WTC11 (cell line): ENCODE data around the gene XIRP2. TPM values are rescaled to one million over a fixed set of nuclear protein-coding genes. Genes with fewer than 3 reads are reported as not detected.
"Not testable (repeated sequence)": the region's sequence is repeated elsewhere in the genome, so short reads cannot be mapped to it uniquely, and the experiment has no call there.

Experiments
- ATAC-seq: fragments of 200-7000 bp; cut with Tn5 transposase; 2 replicates; pipeline ENCODE4 v1.10.0; 2021; ENCODE audit warnings: mild to moderate bottlenecking, moderate library complexity
- CTCF ChIA-PET: fragments of 300-600 bp; sonication (Branson Sonifier 250); formaldehyde crosslinking; loops from one replicate; lab custom pipeline; 2021; ENCODE audit warnings: antibody characterized with exemption; lab: Charles Lee
- POLR2A ChIA-PET: fragments of 350-600 bp; sonication (Branson Sonifier 250); formaldehyde crosslinking; loops from one replicate; lab custom pipeline; 2021; ENCODE audit warnings: antibody characterized with exemption; lab: Charles Lee
- DNase-seq: peaks from one replicate; pipeline ENCODE4 v3.0.0; 2021; ENCODE audit warnings: low spot score
- H3K27ac Mint-ChIP-seq: 2 replicates; pipeline ENCODE4 v1.8.0; 2021; ENCODE audit warnings: mixed read lengths
- H3K27me3 Mint-ChIP-seq: 2 replicates; pipeline ENCODE4 v1.8.0; 2021; ENCODE audit warnings: low read depth, mild to moderate bottlenecking, moderate library complexity, mixed read lengths
- H3K36me3 Mint-ChIP-seq: 2 replicates; pipeline ENCODE4 v1.8.0; 2021; ENCODE audit warnings: mixed read lengths
- H3K4me1 Mint-ChIP-seq: 2 replicates; pipeline ENCODE4 v1.8.0; 2022; ENCODE audit warnings: mixed read lengths
- H3K4me3 Mint-ChIP-seq: 2 replicates; pipeline ENCODE4 v1.8.0; 2021; ENCODE audit warnings: mild to moderate bottlenecking, moderate library complexity, mixed read lengths
- H3K9me3 Mint-ChIP-seq: 2 replicates; pipeline ENCODE4 v1.8.0; 2021; ENCODE audit warnings: mixed read lengths
- AR ChIP-seq: fragments of 250-450 bp; sonication (Bioruptor Pico); IDR thresholded peaks from 2 replicates; pipeline ENCODE4 v1.9.0; 2021; ENCODE audit warnings: mild to moderate bottlenecking
- E2F4 ChIP-seq: sonication (generic); formaldehyde crosslinking; IDR thresholded peaks from 2 replicates; pipeline ENCODE4 v1.8.1; 2022; ENCODE audit warnings: low read depth, mild to moderate bottlenecking, moderate library complexity, missing genetic modification reagents, borderline replicate concordance
- EMX1 ChIP-seq: fragments of 250-450 bp; sonication (Bioruptor Pico); IDR thresholded peaks from 2 replicates; pipeline ENCODE4 v1.8.0; 2021; ENCODE audit warnings: mild to moderate bottlenecking
- ERG ChIP-seq: fragments of 250-450 bp; sonication (Bioruptor Pico); IDR thresholded peaks from 2 replicates; pipeline ENCODE4 v1.8.0; 2021; ENCODE audit warnings: mild to moderate bottlenecking
- FOXP1 ChIP-seq: sonication (generic); formaldehyde crosslinking; IDR thresholded peaks from 2 replicates; pipeline ENCODE4 v1.8.0; 2022; ENCODE audit warnings: missing genetic modification reagents, mild to moderate bottlenecking, moderate library complexity, borderline replicate concordance
- FOXP4 ChIP-seq: sonication (generic); formaldehyde crosslinking; IDR thresholded peaks from 2 replicates; pipeline ENCODE4 v1.8.0; 2022; ENCODE audit warnings: mild to moderate bottlenecking, missing genetic modification reagents
- GRHL2 ChIP-seq: fragments of 250-450 bp; sonication (Bioruptor Pico); IDR thresholded peaks from 2 replicates; pipeline ENCODE4 v1.8.0; 2022; ENCODE audit warnings: mild to moderate bottlenecking, moderate library complexity; ENCODE audit not compliant: insufficient replicate concordance, severe bottlenecking
- GTF2I ChIP-seq: fragments of 250-450 bp; sonication (Bioruptor Pico); conservative IDR thresholded peaks from 2 replicates; pipeline ENCODE4 v1.4.0; 2021; ENCODE audit warnings: mild to moderate bottlenecking
- IRF2 ChIP-seq: sonication (generic); formaldehyde crosslinking; IDR thresholded peaks from 2 replicates; pipeline ENCODE4 v1.8.0; 2022; ENCODE audit warnings: low read depth, missing genetic modification reagents, borderline replicate concordance
- JUN ChIP-seq: sonication (generic); formaldehyde crosslinking; IDR thresholded peaks from 2 replicates; pipeline ENCODE4 v1.8.0; 2023; ENCODE audit warnings: mild to moderate bottlenecking, missing genetic modification reagents
- NFE2L1 ChIP-seq: sonication (generic); formaldehyde crosslinking; IDR thresholded peaks from 2 replicates; pipeline ENCODE4 v1.8.1; 2023; ENCODE audit warnings: missing genetic modification reagents
- NR3C1 ChIP-seq: sonication (generic); formaldehyde crosslinking; conservative IDR thresholded peaks from 2 replicates; pipeline ENCODE4 v1.8.1; 2023; ENCODE audit warnings: low read depth, mild to moderate bottlenecking, missing genetic modification reagents
- PRRX2 ChIP-seq: fragments of 250-450 bp; sonication (Bioruptor Pico); IDR thresholded peaks from 2 replicates; pipeline ENCODE4 v1.8.0; 2021; ENCODE audit warnings: mild to moderate bottlenecking
- RELA ChIP-seq: sonication (generic); formaldehyde crosslinking; IDR thresholded peaks from 2 replicates; pipeline ENCODE4 v1.8.1; 2022; ENCODE audit warnings: missing genetic modification reagents, mild to moderate bottlenecking, borderline replicate concordance
- RORB ChIP-seq: fragments of 250-450 bp; sonication (Bioruptor Pico); IDR thresholded peaks from 2 replicates; pipeline ENCODE4 v1.9.0; 2021; ENCODE audit warnings: mild to moderate bottlenecking
- SMAD3 ChIP-seq: sonication (generic); formaldehyde crosslinking; IDR thresholded peaks from 2 replicates; pipeline ENCODE4 v1.8.0; 2022; ENCODE audit warnings: missing genetic modification reagents, mild to moderate bottlenecking, borderline replicate concordance
- SOX15 ChIP-seq: fragments of 250-450 bp; sonication (Bioruptor Pico); IDR thresholded peaks from 2 replicates; pipeline ENCODE4 v1.9.0; 2021; ENCODE audit warnings: mild to moderate bottlenecking
- SP1 ChIP-seq: sonication (generic); formaldehyde crosslinking; conservative IDR thresholded peaks from 2 replicates; pipeline ENCODE4 v1.8.1; 2022; ENCODE audit warnings: missing genetic modification reagents
- TP53 ChIP-seq: sonication (generic); formaldehyde crosslinking; IDR thresholded peaks from 2 replicates; pipeline ENCODE4 v1.8.1; 2023; ENCODE audit warnings: mild to moderate bottlenecking, missing genetic modification reagents
- ZBTB21 ChIP-seq: sonication (generic); formaldehyde crosslinking; IDR thresholded peaks from 2 replicates; pipeline ENCODE4 v1.8.1; 2023; ENCODE audit warnings: mild to moderate bottlenecking, missing genetic modification reagents, borderline replicate concordance
- ZNF281 ChIP-seq: sonication (generic); formaldehyde crosslinking; IDR thresholded peaks from 2 replicates; pipeline ENCODE4 v1.8.0; 2023; ENCODE audit warnings: mild to moderate bottlenecking, missing genetic modification reagents
- ZNF396 ChIP-seq: fragments of 250-450 bp; sonication (Bioruptor Pico); IDR thresholded peaks from 2 replicates; pipeline ENCODE4 v1.8.0; 2021; ENCODE audit warnings: mild to moderate bottlenecking, moderate library complexity, borderline replicate concordance
- ZNF423 ChIP-seq: fragments of 250-450 bp; sonication (Bioruptor Pico); IDR thresholded peaks from 2 replicates; pipeline ENCODE4 v2.1.2; 2022; ENCODE audit warnings: mild to moderate bottlenecking, moderate library complexity
- total RNA-seq: library from RNA; stranded (reverse); gene quantifications from 3 replicates; pipeline ENCODE4 v1.2.3, GENCODE V29; 2021

XIRP2 gene
- total RNA-seq, 1 experiment from 2014 or later = 0.87 TPM

GRCh38 chr2:167265004-167265403 is 376.7 kb downstream of the XIRP2 start (continued):
- TF ChIP-seq FOXP4 (CRISPR knock-in tag) (no peak), NR3C1 (CRISPR knock-in tag) (no peak), ZBTB21 (no peak), ZNF281 (no peak), JUN (no peak), SP1 (CRISPR knock-in tag) (no peak), SOX15 (no peak), ZNF396 (no peak), RELA (CRISPR knock-in tag) (no peak)

GRCh38 chr2:167265722-167266121 is 377.4 kb downstream of the XIRP2 start:
- no peak for TF ChIP-seq E2F4
- TF ChIP-seq PRRX2 (CRISPR knock-in tag) = no peak
- DNase-seq (no peak), ATAC-seq (no peak)
- H3K4me1 Mint-ChIP-seq = peaks cover 19% of the 10 kb centered on the region
- H3K27ac Mint-ChIP-seq = no peak overlapping the region
- peaks cover 39% of the 10 kb centered on the region for H3K9me3 Mint-ChIP-seq
- no peak overlapping the region for H3K4me3 Mint-ChIP-seq
- ChIA-PET CTCF (interaction anchor here (2.4 kb wide), 1 partner anchor 853 kb away, joined by 25 read pairs; no protein-coding TSS in a partner anchor), POLR2A (no interaction called here)
- peaks cover 33% of the 10 kb centered on the region for H3K36me3 Mint-ChIP-seq
- no peaks in the 10 kb centered on the region for H3K27me3 Mint-ChIP-seq

- POLR2A ChIA-PET, ATAC-seq, DNase-seq, H3K27me3 Mint-ChIP-seq, H3K27ac Mint-ChIP-seq, H3K4me3 Mint-ChIP-seq: not testable (repeated sequence)
- peaks cover 33% of the 10 kb centered on the region for H3K4me1 Mint-ChIP-seq
- H3K9me3 Mint-ChIP-seq = peaks cover 36% of the 10 kb centered on the region
- CTCF ChIA-PET = interaction anchor here (0.8 kb wide), 1 partner anchor 16 kb away, joined by 3 read pairs; no protein-coding TSS in a partner anchor
- H3K36me3 Mint-ChIP-seq = peaks cover 33% of the 10 kb centered on the region
Observed at GRCh38 chr2:167268245-167268644, 380.0 kb downstream of the XIRP2 start.

GRCh38 chr2:167271932-167272331 is 383.7 kb downstream of the XIRP2 start:
- ChIA-PET CTCF (interaction anchor here (1.2 kb wide), 2 partner anchors 8 to 847 kb away, joined by 5 read pairs; no protein-coding TSS in a partner anchor), POLR2A (interaction anchor here (0.6 kb wide), 1 partner anchor 593 kb away, joined by 4 read pairs; no protein-coding TSS in a partner anchor)
- DNase-seq (no peak), ATAC-seq (no peak)
- Mint-ChIP-seq H3K9me3 (peaks cover 30% of the 10 kb centered on the region), H3K27me3 (peaks cover 6% of the 10 kb centered on the region), H3K36me3 (peaks cover 30% of the 10 kb centered on the region), H3K4me3 (no peak overlapping the region), H3K4me1 (peaks cover 36% of the 10 kb centered on the region), H3K27ac (no peak overlapping the region)
- TF ChIP-seq GRHL2 (CRISPR knock-in tag) (no peak), FOXP1 (CRISPR knock-in tag) (no peak), ERG (CRISPR knock-in tag) (no peak), ZNF396 (no peak), SOX15 (no peak), GTF2I (no peak), EMX1 (CRISPR knock-in tag) (no peak), IRF2 (CRISPR knock-in tag) (no peak), TP53 (CRISPR knock-in tag) (no peak), NFE2L1 (CRISPR knock-in tag) (no peak), RORB (CRISPR knock-in tag) (no peak), SMAD3 (CRISPR knock-in tag) (no peak), ZNF423 (no peak), AR (no peak)
